Left ventricle myocardium inferior (tissue), 1 donor: ENCODE data around the gene ADAMTS9. TPM values are rescaled to one million over a fixed set of nuclear protein-coding genes. Genes with fewer than 3 reads are reported as not detected.

ENCODE experiments used
- DNase-seq: peaks from one replicate; pipeline ENCODE4 v3.0.0-alpha.2; 2020
- H3K27ac ChIP-seq: fragments of 200-600 bp; replicated peaks from 2 replicates; pipeline ENCODE4 v1.8.0; 2021
- H3K27me3 ChIP-seq: fragments of 200-600 bp; 2 replicates; pipeline ENCODE4 v1.8.0; 2021; ENCODE audit warnings: low read depth
- H3K36me3 ChIP-seq: fragments of 200-600 bp; 2 replicates; pipeline ENCODE4 v1.8.0; 2021
- H3K4me1 ChIP-seq: fragments of 200-600 bp; 2 replicates; pipeline ENCODE4 v1.8.0; 2021
- H3K4me3 ChIP-seq: fragments of 200-600 bp; 2 replicates; pipeline ENCODE4 v1.8.0; 2021; ENCODE audit warnings: mild to moderate bottlenecking, moderate library complexity
- H3K9me3 ChIP-seq: fragments of 200-600 bp; replicated peaks from 2 replicates; pipeline ENCODE4 v1.8.0; 2021
- intact Hi-C: fragments of 100-400 bp; cut with micrococcal nuclease; formaldehyde crosslinking; loops from one replicate; pipeline ENCODE4 v1.11.0; 2022
- long read RNA-seq: library from polyadenylated mRNA; unstranded; transcript quantifications from one replicate; pipeline ENCODE4 v2.0.0, GENCODE V29; 2021
- total RNA-seq: library from RNA; stranded (reverse); fragmentation: NEBNext Ultra II Directional; extraction: Animal tissue kit (Norgen Biotek cat#: 25700); gene quantifications from one replicate; pipeline ENCODE4 v1.2.1, GENCODE V29; 2021
- TF ChIP-seq, protein P1 (sequence below): fragments of 200-600 bp; IDR thresholded peaks from 2 replicates; pipeline ENCODE4 v1.8.0; 2021; ENCODE audit warnings: antibody characterized with exemption, mild to moderate bottlenecking, borderline replicate concordance
- donor health status: DM: no; HTN: yes; CAD: no; lungs with severe emphysema.

The ADAMTS9 gene, protein sequence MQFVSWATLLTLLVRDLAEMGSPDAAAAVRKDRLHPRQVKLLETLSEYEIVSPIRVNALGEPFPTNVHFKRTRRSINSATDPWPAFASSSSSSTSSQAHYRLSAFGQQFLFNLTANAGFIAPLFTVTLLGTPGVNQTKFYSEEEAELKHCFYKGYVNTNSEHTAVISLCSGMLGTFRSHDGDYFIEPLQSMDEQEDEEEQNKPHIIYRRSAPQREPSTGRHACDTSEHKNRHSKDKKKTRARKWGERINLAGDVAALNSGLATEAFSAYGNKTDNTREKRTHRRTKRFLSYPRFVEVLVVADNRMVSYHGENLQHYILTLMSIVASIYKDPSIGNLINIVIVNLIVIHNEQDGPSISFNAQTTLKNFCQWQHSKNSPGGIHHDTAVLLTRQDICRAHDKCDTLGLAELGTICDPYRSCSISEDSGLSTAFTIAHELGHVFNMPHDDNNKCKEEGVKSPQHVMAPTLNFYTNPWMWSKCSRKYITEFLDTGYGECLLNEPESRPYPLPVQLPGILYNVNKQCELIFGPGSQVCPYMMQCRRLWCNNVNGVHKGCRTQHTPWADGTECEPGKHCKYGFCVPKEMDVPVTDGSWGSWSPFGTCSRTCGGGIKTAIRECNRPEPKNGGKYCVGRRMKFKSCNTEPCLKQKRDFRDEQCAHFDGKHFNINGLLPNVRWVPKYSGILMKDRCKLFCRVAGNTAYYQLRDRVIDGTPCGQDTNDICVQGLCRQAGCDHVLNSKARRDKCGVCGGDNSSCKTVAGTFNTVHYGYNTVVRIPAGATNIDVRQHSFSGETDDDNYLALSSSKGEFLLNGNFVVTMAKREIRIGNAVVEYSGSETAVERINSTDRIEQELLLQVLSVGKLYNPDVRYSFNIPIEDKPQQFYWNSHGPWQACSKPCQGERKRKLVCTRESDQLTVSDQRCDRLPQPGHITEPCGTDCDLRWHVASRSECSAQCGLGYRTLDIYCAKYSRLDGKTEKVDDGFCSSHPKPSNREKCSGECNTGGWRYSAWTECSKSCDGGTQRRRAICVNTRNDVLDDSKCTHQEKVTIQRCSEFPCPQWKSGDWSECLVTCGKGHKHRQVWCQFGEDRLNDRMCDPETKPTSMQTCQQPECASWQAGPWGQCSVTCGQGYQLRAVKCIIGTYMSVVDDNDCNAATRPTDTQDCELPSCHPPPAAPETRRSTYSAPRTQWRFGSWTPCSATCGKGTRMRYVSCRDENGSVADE (N-terminal part only)
- total RNA-seq: 14.7 TPM
- long read RNA-seq, partial matches to known transcripts: 6 of 6 reads
- long read RNA-seq, other reads (novel, unspliced or antisense): 0 of 6 reads

DNA sequence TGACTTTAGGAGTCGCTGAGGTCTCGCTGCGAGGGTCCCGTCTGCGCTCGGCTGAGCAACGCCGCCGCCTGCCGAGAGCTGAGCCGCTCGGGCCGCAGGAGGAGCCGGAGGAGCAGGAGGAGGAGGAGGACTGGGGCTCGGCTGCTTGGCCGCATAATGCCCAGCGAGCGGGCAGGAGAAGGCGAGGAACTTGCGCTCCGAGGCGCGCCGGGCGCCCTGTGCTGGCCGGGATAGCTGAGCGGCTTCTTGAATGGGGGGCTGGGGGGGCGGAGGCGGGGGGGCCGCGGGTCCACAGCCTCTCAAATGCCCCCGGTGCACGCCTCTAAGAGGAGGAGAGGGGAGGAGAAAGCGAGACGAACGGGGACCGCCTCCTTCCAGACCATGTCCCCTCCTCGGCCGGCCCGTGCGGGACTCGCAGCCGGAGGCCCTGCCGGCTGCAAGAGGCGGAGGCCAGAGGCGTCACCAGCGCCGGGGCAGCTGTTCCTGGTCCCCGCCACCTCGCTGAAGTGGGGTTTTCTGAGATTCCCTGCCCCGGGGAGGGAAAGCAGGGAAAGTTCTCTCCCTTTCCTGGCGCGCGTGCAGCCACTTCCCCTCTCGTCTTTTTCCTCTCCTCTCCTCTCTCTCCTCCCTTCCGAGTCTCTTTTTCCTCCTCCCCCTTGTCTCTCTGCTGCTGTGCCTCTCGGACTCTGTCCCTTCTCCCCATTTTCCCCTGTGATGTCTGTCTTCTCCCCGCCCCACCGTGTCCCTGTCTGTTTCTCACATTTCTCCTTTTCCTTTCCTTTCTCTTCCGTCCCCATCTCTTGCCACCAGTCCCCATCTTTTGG is at the start of gene ADAMTS9:
TSS of gene ADAMTS9 (minus strand) at position 220 of the 824 bp plus-strand sequence. CDS start 343 bp downstream, outside the sequence.
- peaks cover 75% of the 10 kb centered on the region for H3K4me1 ChIP-seq
- H3K27ac ChIP-seq: peak within 1 kb of the TSS; percentile 97
- peak; percentile 80 for DNase-seq
- TF ChIP-seq, protein P1, sequence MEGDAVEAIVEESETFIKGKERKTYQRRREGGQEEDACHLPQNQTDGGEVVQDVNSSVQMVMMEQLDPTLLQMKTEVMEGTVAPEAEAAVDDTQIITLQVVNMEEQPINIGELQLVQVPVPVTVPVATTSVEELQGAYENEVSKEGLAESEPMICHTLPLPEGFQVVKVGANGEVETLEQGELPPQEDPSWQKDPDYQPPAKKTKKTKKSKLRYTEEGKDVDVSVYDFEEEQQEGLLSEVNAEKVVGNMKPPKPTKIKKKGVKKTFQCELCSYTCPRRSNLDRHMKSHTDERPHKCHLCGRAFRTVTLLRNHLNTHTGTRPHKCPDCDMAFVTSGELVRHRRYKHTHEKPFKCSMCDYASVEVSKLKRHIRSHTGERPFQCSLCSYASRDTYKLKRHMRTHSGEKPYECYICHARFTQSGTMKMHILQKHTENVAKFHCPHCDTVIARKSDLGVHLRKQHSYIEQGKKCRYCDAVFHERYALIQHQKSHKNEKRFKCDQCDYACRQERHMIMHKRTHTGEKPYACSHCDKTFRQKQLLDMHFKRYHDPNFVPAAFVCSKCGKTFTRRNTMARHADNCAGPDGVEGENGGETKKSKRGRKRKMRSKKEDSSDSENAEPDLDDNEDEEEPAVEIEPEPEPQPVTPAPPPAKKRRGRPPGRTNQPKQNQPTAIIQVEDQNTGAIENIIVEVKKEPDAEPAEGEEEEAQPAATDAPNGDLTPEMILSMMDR: no peak
- H3K4me3 ChIP-seq: peak within 1 kb of the TSS; percentile 78
- no peaks in the 10 kb centered on the region for H3K9me3 ChIP-seq
- H3K36me3 ChIP-seq: no peaks in the 10 kb centered on the region
- intact Hi-C loops: loop anchor here (5.0 kb wide), 1 partner anchor 559 kb away; no protein-coding TSS in a partner anchor
- no peaks in the 10 kb centered on the region for H3K27me3 ChIP-seq

DNA sequence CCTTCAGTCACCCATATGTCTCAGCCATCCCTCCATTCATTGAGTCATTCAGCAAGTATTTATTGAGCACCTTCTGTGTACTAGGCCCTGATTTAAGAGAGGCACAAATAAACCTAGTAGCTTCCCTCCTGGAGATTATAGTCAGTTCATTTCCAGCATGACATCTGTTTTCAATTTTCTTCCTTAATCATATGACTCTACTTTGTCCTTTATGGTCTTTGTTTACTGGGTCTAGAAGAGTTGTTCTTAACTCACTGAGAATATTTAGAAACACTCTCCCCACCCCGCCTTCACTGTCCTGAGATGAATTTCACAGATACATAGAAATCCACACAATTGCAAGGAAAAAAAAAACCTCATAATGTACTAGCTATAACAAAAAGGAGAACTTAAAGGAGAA is 44.8 kb upstream of the ADAMTS9 start:
- intact Hi-C loops: no loop called here
- H3K27me3 ChIP-seq: no peaks in the 10 kb centered on the region
- no peak for DNase-seq
- H3K4me3 ChIP-seq: no peak overlapping the region
- H3K27ac ChIP-seq: no peak overlapping the region
- no peaks in the 10 kb centered on the region for H3K9me3 ChIP-seq
- TF ChIP-seq, protein P1: no peak
- peaks cover 24% of the 10 kb centered on the region for H3K4me1 ChIP-seq
- no peaks in the 10 kb centered on the region for H3K36me3 ChIP-seq

DNA sequence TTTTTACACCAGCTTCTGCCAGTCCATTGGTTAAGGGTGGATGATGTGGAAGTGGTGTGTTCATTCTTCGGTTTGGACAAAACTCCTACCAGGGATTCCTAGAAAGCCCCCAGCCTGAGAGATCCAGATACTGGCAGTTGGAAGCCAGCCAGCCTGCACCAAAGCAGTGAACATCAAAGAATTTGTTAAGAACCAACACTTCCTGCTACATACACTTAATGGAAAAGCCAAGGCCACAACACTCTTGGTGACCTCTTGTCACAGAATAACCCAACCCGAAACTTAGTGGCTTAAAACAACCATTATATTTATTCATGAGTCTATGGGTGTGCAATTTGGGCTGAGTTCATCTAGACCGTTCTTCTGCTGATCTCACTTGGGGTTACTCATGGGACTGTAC is 42.9 kb upstream of the ADAMTS9 start:
- no peak overlapping the region for H3K27ac ChIP-seq
- intact Hi-C loops: no loop called here

DNA sequence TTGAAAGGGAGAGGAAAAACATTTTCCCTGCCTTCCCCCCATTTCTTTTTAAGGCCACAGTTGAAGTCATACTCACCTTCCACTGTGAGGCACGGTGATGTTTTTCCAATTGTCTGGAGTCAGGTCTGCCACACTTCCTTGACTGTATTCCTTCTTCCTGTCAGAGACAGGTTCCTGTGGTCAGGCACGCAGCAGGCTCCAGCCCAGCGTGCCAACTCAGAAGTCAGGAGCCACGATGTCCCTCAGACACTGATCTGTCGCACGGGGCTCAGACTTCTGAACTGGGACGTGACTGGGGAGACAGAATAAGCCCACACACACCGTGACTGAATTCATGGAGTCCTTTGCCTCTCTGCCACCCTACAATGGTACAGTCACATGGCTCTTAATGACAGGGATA is 41.2 kb upstream of the ADAMTS9 start:
- DNase-seq: peak; percentile 16

More for the DNA sequence above, 42.9 kb upstream of the ADAMTS9 start:
- Histone ChIP-seq H3K9me3 (no peaks in the 10 kb centered on the region), H3K4me1 (peaks cover 35% of the 10 kb centered on the region), H3K27me3 (no peaks in the 10 kb centered on the region), H3K4me3 (no peak overlapping the region), H3K36me3 (no peaks in the 10 kb centered on the region)
- no peak for DNase-seq
- TF ChIP-seq, protein P1: no peak

More for the DNA sequence above, 41.2 kb upstream of the ADAMTS9 start:
- Histone ChIP-seq H3K36me3 (no peaks in the 10 kb centered on the region), H3K4me1 (peaks cover 35% of the 10 kb centered on the region), H3K27me3 (no peaks in the 10 kb centered on the region), H3K27ac (peak overlapping the region; percentile 69), H3K4me3 (no peak overlapping the region), H3K9me3 (no peaks in the 10 kb centered on the region)
- TF ChIP-seq, protein P1: no peak
- intact Hi-C loops: no loop called here
